H1 (cell line): Measurements from ENCODE around the gene SLC25A45. TPM values are rescaled to one million over a fixed set of nuclear protein-coding genes. Genes with fewer than 3 reads are reported as not detected.

Source experiments
- ASH2L ChIP-seq: fragments of 200-600, 300-600 bp; sonication (generic); IDR thresholded peaks from one replicate; pipeline ENCODE4 v1.7.1; 2017; ENCODE audit warnings: low read length
- CTBP2 ChIP-seq: IDR thresholded peaks from 2 replicates; pipeline ENCODE4 v1.7.0; 2011; ENCODE audit warnings: borderline replicate concordance, mild to moderate bottlenecking, moderate library complexity, mixed read lengths, low read length; ENCODE audit not compliant: insufficient read depth, insufficient read length
- EGR1 ChIP-seq: IDR thresholded peaks from 2 replicates; pipeline ENCODE4 v1.6.1; 2011; ENCODE audit warnings: low read depth, low read length, borderline replicate concordance
- EP300 ChIP-seq, 2 experiments: IDR thresholded peaks; 1 replicate in 1 of 2; 2 replicates in 1 of 2; pipeline ENCODE4 v1.6.1; 2011 to 2012; ENCODE audit warnings: low read depth in 2 of 2, low read length in 2 of 2, mild to moderate bottlenecking in 2 of 2, borderline replicate concordance in 1 of 2, inconsistent platforms in 1 of 2, moderate library complexity in 1 of 2
- HDAC2 ChIP-seq, 2 experiments: fragments of 300-600 bp in 1 of 2; sonication (generic) in 1 of 2; IDR thresholded peaks; 2 replicates each; pipeline ENCODE4 v1.6.1; 2011 to 2012; ENCODE audit warnings: low read depth in 2 of 2, low read length in 2 of 2, mild to moderate bottlenecking in 2 of 2, moderate library complexity in 2 of 2, borderline replicate concordance in 1 of 2, inconsistent platforms in 1 of 2
- KDM1A ChIP-seq: fragments of 200-600, 300-600 bp; sonication (generic); IDR thresholded peaks from 2 replicates; pipeline ENCODE4 v1.7.1; 2016; ENCODE audit warnings: mild to moderate bottlenecking, low read length, borderline replicate concordance
- KDM4A ChIP-seq: IDR thresholded peaks from one replicate; pipeline ENCODE4 v1.7.1; 2012; ENCODE audit warnings: low read depth, mild to moderate bottlenecking, moderate library complexity, low read length, inconsistent platforms; ENCODE audit not compliant: severe bottlenecking
- MAFK ChIP-seq: IDR thresholded peaks from 2 replicates; pipeline ENCODE4 v1.6.1; 2012; ENCODE audit warnings: low read depth, mild to moderate bottlenecking, improper control_type of control experiment, low read length
- PHF8 ChIP-seq: fragments of 200-600 bp; sonication (generic); conservative IDR thresholded peaks from 2 replicates; pipeline ENCODE4 v1.7.1; 2012; ENCODE audit warnings: low read depth, mild to moderate bottlenecking, inconsistent platforms, low read length, moderate library complexity
- RAD21 ChIP-seq, 2 experiments: IDR thresholded peaks in 1 of 2; conservative IDR thresholded peaks in 1 of 2; 2 replicates each; pipeline ENCODE4 v1.6.1; 2011; ENCODE audit warnings: low read depth in 2 of 2, low read length in 2 of 2, improper control_type of control experiment in 1 of 2, inconsistent platforms in 1 of 2, mild to moderate bottlenecking in 1 of 2, moderate library complexity in 1 of 2
- SIN3A ChIP-seq, 2 experiments: IDR thresholded peaks in 1 of 2; conservative IDR thresholded peaks in 1 of 2; 2 replicates each; pipeline ENCODE4 v1.6.1; 2011 to 2012; ENCODE audit warnings: low read length in 2 of 2, improper control_type of control experiment in 1 of 2, low read depth in 1 of 2, mild to moderate bottlenecking in 1 of 2
- SP1 ChIP-seq: IDR thresholded peaks from 2 replicates; pipeline ENCODE4 v1.6.1; 2011; ENCODE audit warnings: low read depth, low read length
- SUZ12 ChIP-seq: fragments of 200-600 bp; sonication (generic); IDR thresholded peaks from 2 replicates; pipeline ENCODE4 v1.6.1; 2012; ENCODE audit warnings: mild to moderate bottlenecking, inconsistent platforms, low read length, moderate library complexity, mixed read lengths
- TAF1 ChIP-seq: IDR thresholded peaks from 2 replicates; pipeline ENCODE4 v1.6.1; 2011; ENCODE audit warnings: mild to moderate bottlenecking, low read depth, low read length
- TCF12 ChIP-seq: IDR thresholded peaks from 2 replicates; pipeline ENCODE4 v1.6.1; 2011; ENCODE audit warnings: low read depth, mild to moderate bottlenecking, low read length
- polyA plus RNA-seq, 7 experiments: library from polyadenylated mRNA; depleted of rRNA in 3 of 7; stranded (reverse) in 5 of 7; unstranded in 2 of 7; fragments of >200 nt in 5 of 7; fragments of 200-250 nt in 2 of 7; gene quantifications; 1 replicate in 5 of 7; 2 replicates in 1 of 7; 4 replicates in 1 of 7; pipeline versions ENCODE4 v1.2.1 to v1.2.3, GENCODE V29; 2011 to 2013; ENCODE audit warnings: missing spikeins in 2 of 7, mixed read lengths in 2 of 7
- total RNA-seq: library from RNA; stranded (reverse); fragmentation: NEBNext Ultra II Directional; extraction: Animal tissue kit (Norgen Biotek cat#: 25700); gene quantifications from 2 replicates; pipeline ENCODE4 v1.2.1, GENCODE V29; 2021
- TF ChIP-seq, protein P1 (sequence below): IDR thresholded peaks from 2 replicates; pipeline ENCODE4 v1.6.1; 2012; ENCODE audit warnings: low read length, inconsistent platforms
- TF ChIP-seq, protein P2 (sequence below), 3 experiments: IDR thresholded peaks; 1 replicate in 2 of 3; 2 replicates in 1 of 3; pipeline versions ENCODE4 v1.5.1 to v1.6.1; 2011; ENCODE audit warnings: low read length in 3 of 3, mild to moderate bottlenecking in 3 of 3, inconsistent platforms in 2 of 3, low read depth in 1 of 3, moderate library complexity in 1 of 3; ENCODE audit not compliant: insufficient read depth in 1 of 3; ENCODE audit errors: control extremely low read depth in 1 of 3

Gene SLC25A45
- total and polyA plus RNA-seq, 2 of the 8 experiments (the other 6 are each of a cell fraction or from before 2014, with no cell fraction given): 0.54 to 0.59 TPM

GRCh38 chr11:65354265-65355012 is 28.0 kb downstream of the SLC25A45 start, which contains the start of gene TIGD3 (continued):
- no peak for TF ChIP-seq EP300 (IDR thresholded peaks at IDR 0.05; ENCODE audit: borderline replicate concordance in 1 of 2, low read depth in 2 of 2, low read length in 2 of 2)
- TF ChIP-seq TAF1: peak; percentile 26; the same call in 1 of the 2 replicates
- TF ChIP-seq KDM1A: no peak
- peak; percentile 95 to 99 for TF ChIP-seq SIN3A (conservative IDR thresholded peaks at IDR 0.05 in 1 of 2, IDR thresholded peaks at IDR 0.05 in 1 of 2; ENCODE audit: low read depth in 1 of 2, low read length in 2 of 2)
- no peak for TF ChIP-seq TCF12
- TF ChIP-seq, protein P1, sequence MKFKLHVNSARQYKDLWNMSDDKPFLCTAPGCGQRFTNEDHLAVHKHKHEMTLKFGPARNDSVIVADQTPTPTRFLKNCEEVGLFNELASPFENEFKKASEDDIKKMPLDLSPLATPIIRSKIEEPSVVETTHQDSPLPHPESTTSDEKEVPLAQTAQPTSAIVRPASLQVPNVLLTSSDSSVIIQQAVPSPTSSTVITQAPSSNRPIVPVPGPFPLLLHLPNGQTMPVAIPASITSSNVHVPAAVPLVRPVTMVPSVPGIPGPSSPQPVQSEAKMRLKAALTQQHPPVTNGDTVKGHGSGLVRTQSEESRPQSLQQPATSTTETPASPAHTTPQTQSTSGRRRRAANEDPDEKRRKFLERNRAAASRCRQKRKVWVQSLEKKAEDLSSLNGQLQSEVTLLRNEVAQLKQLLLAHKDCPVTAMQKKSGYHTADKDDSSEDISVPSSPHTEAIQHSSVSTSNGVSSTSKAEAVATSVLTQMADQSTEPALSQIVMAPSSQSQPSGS: no peak
- TF ChIP-seq SP1: peak; percentile 82; the same call in 1 of the 2 replicates
- TF ChIP-seq HDAC2 (IDR thresholded peaks at IDR 0.05; ENCODE audit: borderline replicate concordance in 1 of 2, low read depth in 2 of 2, low read length in 2 of 2): peak in 1 of 2 experiments; percentile 79; a peak in 1 of 4 replicates
- no peak for TF ChIP-seq MAFK
- no peak for TF ChIP-seq EGR1
- TF ChIP-seq SUZ12: no peak
- TF ChIP-seq, protein P2, sequence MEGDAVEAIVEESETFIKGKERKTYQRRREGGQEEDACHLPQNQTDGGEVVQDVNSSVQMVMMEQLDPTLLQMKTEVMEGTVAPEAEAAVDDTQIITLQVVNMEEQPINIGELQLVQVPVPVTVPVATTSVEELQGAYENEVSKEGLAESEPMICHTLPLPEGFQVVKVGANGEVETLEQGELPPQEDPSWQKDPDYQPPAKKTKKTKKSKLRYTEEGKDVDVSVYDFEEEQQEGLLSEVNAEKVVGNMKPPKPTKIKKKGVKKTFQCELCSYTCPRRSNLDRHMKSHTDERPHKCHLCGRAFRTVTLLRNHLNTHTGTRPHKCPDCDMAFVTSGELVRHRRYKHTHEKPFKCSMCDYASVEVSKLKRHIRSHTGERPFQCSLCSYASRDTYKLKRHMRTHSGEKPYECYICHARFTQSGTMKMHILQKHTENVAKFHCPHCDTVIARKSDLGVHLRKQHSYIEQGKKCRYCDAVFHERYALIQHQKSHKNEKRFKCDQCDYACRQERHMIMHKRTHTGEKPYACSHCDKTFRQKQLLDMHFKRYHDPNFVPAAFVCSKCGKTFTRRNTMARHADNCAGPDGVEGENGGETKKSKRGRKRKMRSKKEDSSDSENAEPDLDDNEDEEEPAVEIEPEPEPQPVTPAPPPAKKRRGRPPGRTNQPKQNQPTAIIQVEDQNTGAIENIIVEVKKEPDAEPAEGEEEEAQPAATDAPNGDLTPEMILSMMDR (IDR thresholded peaks at IDR 0.05; ENCODE audit: control extremely low read depth in 1 of 3, insufficient read depth in 1 of 3, low read depth in 1 of 3, low read length in 3 of 3): no peak
- peak; percentile 82 for TF ChIP-seq KDM4A
- TF ChIP-seq PHF8: peak; percentile 76
- TF ChIP-seq RAD21 (IDR thresholded peaks at IDR 0.05 in 1 of 2, conservative IDR thresholded peaks at IDR 0.05 in 1 of 2; ENCODE audit: low read depth in 2 of 2, low read length in 2 of 2): no peak
- no peak for TF ChIP-seq ASH2L
- TF ChIP-seq CTBP2: no peak
